ENCODE data around the gene LIME1.

The LIME1 gene

GRCh38 chr20:63697357-63697867 lies 39.1 kb upstream of the LIME1 start:
- DNase-seq: no peak

DNA sequence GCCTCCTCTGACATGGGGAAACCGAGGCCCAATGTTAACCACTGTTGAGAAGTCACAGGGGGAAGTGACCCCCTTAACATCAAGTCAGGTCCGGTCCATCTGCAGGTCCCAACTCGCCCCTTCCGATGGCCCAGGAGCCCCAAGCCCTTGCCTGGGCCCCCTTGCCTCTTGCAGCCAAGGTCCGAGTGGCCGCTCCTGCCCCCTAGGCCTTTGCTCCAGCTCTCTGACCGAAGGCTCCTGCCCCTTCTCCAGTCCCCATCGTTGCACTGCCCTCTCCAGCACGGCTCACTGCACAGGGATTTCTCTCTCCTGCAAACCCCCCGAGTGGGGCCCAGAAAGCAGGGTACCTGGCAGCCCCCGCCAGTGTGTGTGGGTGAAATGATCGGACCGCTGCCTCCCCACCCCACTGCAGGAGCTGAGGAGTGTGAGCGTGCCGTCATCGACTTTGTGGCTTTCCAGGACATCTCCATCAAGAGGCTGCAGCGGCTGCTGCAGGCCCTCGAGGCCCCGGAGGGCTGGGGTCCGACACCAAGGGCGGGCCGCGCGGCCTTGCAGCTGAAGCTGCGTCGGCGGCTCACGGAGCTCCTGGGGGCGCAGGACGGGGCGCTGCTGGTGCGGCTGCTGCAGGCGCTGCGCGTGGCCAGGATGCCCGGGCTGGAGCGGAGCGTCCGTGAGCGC lies 38.5 kb upstream of the LIME1 start:
- no peak for DNase-seq

- DNase-seq: no peak
Observed at GRCh38 chr20:63698739-63699465, 37.6 kb upstream of the LIME1 start.

GRCh38 chr20:63699466-63700198 lies 36.8 kb upstream of the LIME1 start:
- DNase-seq: no peak

- no peak for DNase-seq
Observed at GRCh38 chr20:63700199-63701050, 36.0 kb upstream of the LIME1 start.

GRCh38 chr20:63701051-63701328 lies 35.5 kb upstream of the LIME1 start:
- DNase-seq: no peak

GRCh38 chr20:63701329-63702035 lies 35.0 kb upstream of the LIME1 start:
- DNase-seq: no peak

GRCh38 chr20:63702036-63702665 lies 34.3 kb upstream of the LIME1 start:
- DNase-seq: no peak

DNA sequence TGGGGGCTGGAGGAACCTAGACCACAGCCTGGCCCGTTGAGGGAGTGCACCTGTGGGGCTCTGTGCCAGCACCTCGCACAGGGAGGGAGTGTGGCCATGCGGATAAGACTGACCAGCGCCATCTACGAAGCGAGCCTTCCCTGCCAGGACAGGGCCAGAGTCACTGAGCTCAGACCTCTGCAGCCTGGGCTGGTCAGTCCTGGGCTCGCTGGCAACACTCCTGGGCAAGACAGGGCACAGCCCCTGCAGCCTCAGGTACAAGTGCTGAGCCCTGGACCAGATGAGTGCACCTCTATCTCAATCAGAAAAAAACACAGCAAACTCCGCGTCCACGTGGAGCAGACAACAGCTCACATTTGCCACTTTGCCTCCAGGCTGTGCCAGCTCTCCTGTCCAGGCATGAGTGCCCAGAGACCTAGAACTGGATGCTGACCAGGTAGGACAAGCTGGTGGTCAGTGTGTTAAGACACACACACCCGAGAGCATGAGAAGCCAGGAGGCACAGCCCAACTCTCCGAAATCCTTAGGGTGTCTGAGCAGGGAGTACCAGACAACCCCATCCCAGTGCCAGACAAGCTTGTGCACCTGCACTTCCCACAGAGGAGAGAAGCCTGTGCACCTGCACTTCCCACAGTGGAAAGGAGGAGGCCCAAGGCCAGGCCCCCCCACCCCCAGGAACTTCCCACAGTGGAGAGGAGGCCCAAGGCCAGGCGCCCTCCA lies 33.6 kb upstream of the LIME1 start:
- DNase-seq: no peak

- no peak for DNase-seq
Observed at GRCh38 chr20:63703471-63703975, 32.9 kb upstream of the LIME1 start.

- DNase-seq: no peak
Observed at GRCh38 chr20:63703976-63704748, 32.3 kb upstream of the LIME1 start.

GRCh38 chr20:63704749-63705117 lies 31.7 kb upstream of the LIME1 start:
- DNase-seq: no peak

DNA sequence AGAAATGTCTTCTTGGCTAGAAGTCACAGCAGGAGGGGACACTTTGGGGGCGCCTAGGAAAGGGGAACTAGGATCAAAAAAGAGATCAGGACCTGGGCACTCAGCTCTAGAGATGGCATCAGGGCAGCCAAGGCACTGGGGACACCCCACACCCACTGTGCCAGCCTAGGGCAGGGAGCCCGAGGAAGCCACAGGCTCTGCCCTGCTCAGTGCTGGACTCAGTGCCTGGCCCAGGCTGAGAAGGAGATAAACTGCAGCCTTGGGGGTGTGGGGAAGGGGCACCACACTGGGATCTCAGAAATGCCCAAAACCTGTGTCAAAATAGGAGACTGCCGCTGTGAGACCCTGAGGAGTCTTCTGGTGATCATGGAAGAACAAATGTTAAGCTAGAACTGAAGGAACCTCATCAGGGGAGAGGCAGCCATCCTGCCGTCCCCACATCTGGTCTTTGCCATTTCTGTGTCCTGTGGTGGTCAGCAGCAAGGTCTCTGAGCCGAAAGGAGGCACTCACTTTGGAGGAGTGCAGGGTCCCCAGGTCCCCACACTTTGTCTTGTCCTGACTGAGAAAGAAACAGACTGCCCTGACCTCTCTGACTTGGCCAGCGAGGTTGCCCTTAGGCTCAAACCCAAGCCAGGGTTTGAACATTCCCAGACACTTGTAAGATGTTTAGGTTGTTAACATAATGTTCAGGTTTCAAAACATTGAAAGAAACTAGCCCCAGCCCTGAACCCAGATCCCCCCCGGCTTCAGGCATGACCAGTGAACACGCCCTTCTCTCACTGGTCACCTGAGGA lies 31.0 kb upstream of the LIME1 start:
- no peak for DNase-seq

GRCh38 chr20:63706027-63706695 lies 30.3 kb upstream of the LIME1 start:
- no peak for DNase-seq

GRCh38 chr20:63706852-63707557 lies 29.5 kb upstream of the LIME1 start:
- peak; percentile 39 for DNase-seq

DNA sequence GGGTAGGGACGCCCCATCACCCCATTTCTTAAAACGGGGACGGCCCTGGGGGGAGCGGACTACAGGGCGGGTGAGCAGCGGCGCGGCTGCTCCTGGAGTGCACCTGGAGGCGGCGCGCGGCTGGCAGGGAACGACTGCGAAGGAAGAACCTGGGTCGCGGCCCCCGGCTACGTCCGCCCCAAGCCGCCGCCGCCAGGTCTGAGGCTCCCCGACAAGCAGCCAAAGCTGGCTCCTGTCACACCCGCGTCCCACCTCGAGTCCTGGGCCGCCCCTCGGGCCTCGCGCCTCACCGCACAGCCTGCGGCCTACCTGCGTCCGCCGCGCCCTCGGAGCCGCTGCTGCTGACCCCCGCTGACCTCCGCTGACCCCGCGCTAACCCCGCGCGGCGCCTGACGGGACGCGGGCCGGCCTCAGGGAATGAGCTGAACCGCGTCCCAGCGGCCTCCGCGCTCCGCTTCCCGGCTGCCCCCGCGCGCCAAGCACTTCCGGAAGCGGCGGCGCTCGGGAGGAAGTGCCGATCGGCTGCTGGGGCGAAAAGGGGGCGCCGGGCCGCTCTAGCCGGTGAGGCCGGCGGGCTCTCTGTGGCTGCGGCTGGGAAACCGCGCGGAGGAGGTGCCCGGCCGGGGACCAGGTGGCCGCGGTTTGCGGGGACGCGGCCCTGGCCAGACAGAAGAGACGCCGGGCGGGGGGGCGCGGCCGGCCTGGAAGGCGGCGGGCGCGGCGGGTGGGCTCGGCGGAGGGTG lies 28.7 kb upstream of the LIME1 start, which contains the start of the genes ARFRP1 and ZGPAT:
ARFRP1 (minus strand) TSS at position 419 of the 743 bp plus-strand sequence. CDS start 885 bp downstream, outside the sequence.
ZGPAT (plus strand) TSS at position 482 of the 743 bp plus-strand sequence. CDS start 542 bp downstream, outside the sequence.
- peak; percentile 88 for DNase-seq

Measured in NCI-H2171 (cell line).